Mesothelial cell of epicardium (in vitro differentiated cells): ENCODE data around the gene UBXN6. TPM values are rescaled to one million over a fixed set of nuclear protein-coding genes. Genes with fewer than 3 reads are reported as not detected.

Experiments used
- DNase-seq, 2 experiments: peaks; one replicate each; pipeline ENCODE4 v3.0.0; 2021; ENCODE audit warnings: low spot score in 2 of 2; ENCODE audit not compliant: unreplicated experiment in 2 of 2
- H3K27ac Mint-ChIP-seq: 2 replicates; pipeline ENCODE4 v1.8.0; 2021; ENCODE audit warnings: mixed read lengths
- H3K27me3 Mint-ChIP-seq: 2 replicates; pipeline ENCODE4 v1.8.0; 2021; ENCODE audit warnings: low read depth, mixed read lengths
- H3K36me3 Mint-ChIP-seq: 2 replicates; pipeline ENCODE4 v1.8.0; 2021; ENCODE audit warnings: mixed read lengths
- H3K4me1 Mint-ChIP-seq: 2 replicates; pipeline ENCODE4 v1.8.0; 2021; ENCODE audit warnings: mixed read lengths
- H3K4me3 Mint-ChIP-seq: 2 replicates; pipeline ENCODE4 v1.8.0; 2021; ENCODE audit warnings: mild to moderate bottlenecking, moderate library complexity, mixed read lengths
- H3K9me3 Mint-ChIP-seq: 2 replicates; pipeline ENCODE4 v1.8.0; 2021; ENCODE audit warnings: mixed read lengths
- total RNA-seq: library from RNA; stranded (reverse); gene quantifications from 3 replicates; pipeline ENCODE4 v1.2.1, GENCODE V29; 2021
- TF ChIP-seq, protein P1 (sequence below): fragments of 200-600 bp; sonication (generic); IDR thresholded peaks from one replicate; pipeline ENCODE4 v1.5.0; 2021; ENCODE audit warnings: antibody characterized with exemption; ENCODE audit not compliant: unreplicated experiment

The UBXN6 gene
- total RNA-seq, 1 donor from 2014 or later, result 71.0 TPM

DNA sequence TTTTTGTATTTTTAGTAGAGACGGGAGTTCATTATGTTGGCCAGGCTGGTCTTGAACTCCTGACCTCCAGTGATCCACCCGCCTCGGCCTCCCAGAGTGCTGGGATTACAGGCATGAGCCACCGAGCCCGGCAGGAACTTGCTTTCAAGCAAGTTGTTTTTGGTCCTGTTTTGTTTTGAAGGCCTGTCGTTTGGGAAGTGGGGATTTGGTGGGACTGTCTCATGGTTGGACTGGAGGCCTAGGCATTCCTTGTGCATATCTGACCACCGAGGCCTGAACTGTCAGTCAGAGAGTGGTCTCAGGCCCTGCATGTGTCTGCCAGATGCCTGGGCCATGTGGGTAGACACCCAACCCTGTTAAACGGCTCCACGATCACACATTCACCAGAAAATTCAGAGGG lies 26.3 kb downstream of the UBXN6 start:
- Mint-ChIP-seq H3K4me1 (no peaks in the 10 kb centered on the region), H3K27me3 (no peaks in the 10 kb centered on the region), H3K9me3 (no peaks in the 10 kb centered on the region), H3K27ac (no peak overlapping the region), H3K4me3 (no peak overlapping the region), H3K36me3 (peaks cover 36% of the 10 kb centered on the region)
- no peak for DNase-seq
- TF ChIP-seq, protein P1, sequence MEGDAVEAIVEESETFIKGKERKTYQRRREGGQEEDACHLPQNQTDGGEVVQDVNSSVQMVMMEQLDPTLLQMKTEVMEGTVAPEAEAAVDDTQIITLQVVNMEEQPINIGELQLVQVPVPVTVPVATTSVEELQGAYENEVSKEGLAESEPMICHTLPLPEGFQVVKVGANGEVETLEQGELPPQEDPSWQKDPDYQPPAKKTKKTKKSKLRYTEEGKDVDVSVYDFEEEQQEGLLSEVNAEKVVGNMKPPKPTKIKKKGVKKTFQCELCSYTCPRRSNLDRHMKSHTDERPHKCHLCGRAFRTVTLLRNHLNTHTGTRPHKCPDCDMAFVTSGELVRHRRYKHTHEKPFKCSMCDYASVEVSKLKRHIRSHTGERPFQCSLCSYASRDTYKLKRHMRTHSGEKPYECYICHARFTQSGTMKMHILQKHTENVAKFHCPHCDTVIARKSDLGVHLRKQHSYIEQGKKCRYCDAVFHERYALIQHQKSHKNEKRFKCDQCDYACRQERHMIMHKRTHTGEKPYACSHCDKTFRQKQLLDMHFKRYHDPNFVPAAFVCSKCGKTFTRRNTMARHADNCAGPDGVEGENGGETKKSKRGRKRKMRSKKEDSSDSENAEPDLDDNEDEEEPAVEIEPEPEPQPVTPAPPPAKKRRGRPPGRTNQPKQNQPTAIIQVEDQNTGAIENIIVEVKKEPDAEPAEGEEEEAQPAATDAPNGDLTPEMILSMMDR, result no peak

DNA sequence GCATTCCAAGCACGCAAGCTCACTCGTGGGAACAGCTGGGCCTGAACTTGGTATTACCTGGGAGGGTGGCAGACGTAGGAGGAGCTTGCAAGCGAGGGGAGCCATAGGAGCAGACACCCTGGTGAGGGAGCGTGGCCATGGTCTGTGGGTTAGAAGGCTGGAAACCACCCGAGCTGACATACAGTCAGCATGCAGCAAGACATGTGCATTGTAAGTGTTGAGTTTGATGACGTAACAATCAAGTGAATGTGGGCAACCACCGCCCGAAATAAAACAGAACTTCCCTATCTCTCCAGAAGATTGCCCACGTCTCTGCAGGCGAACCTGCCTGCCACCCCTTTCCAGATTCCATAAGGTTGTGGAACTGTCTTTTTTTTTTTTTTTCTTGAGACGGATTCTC lies 26.8 kb downstream of the UBXN6 start:
- TF ChIP-seq, protein P1, result no peak
- H3K27me3 Mint-ChIP-seq, result no peaks in the 10 kb centered on the region
- H3K4me1 Mint-ChIP-seq, result no peaks in the 10 kb centered on the region
- no peak overlapping the region for H3K4me3 Mint-ChIP-seq
- DNase-seq, result no peak
- no peaks in the 10 kb centered on the region for H3K9me3 Mint-ChIP-seq
- no peak overlapping the region for H3K27ac Mint-ChIP-seq
- H3K36me3 Mint-ChIP-seq, result peaks cover 38% of the 10 kb centered on the region

DNA sequence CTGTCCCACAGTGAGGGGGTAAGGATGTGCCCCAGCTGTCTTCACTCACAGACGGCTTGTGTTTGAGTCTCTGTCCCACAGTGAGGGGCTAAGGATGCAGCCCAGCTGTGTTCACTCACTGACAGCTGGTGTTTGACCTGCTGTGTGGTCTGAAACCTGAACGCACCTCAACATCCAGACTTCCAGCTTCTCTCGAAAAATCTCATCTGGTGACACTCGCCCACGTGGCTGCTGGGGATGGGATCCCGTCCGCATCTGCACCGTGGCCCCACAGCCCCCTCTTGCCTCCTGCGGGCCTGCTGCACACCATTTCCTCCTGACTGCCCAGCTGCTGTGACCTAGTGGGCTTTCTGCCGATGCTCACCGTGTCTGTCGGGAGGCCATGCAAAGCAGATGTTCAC lies 27.8 kb downstream of the UBXN6 start:
- TF ChIP-seq, protein P1, result no peak
- Mint-ChIP-seq H3K36me3 (peaks cover 39% of the 10 kb centered on the region), H3K27me3 (no peaks in the 10 kb centered on the region), H3K27ac (no peak overlapping the region), H3K4me3 (no peak overlapping the region), H3K4me1 (no peaks in the 10 kb centered on the region), H3K9me3 (no peaks in the 10 kb centered on the region)
- no peak for DNase-seq

DNA sequence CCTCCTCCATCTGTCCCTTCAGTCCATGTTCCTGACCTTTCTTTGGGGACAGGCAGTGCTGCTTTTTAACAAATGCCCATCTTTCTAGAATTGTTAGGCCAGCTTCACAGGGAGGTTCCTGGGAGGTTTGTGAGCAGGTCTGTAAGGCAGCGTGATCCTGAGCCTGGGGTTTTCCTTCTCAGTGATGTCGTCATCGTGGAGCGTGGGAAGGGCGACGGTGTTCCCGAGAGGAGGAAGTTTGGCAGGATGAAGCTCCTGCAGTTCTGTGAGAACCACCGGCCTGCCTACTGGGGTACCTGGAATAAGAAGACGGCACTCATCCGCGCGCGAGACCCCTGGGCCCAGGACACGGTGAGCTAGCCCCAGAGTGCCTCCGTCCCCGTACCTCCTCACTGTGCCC lies 28.3 kb downstream of the UBXN6 start:
- Mint-ChIP-seq H3K4me1 (no peaks in the 10 kb centered on the region), H3K36me3 (peaks cover 34% of the 10 kb centered on the region), H3K4me3 (no peak overlapping the region), H3K9me3 (no peaks in the 10 kb centered on the region), H3K27ac (no peak overlapping the region), H3K27me3 (no peaks in the 10 kb centered on the region)
- no peak for DNase-seq
- TF ChIP-seq, protein P1, result no peak

DNA sequence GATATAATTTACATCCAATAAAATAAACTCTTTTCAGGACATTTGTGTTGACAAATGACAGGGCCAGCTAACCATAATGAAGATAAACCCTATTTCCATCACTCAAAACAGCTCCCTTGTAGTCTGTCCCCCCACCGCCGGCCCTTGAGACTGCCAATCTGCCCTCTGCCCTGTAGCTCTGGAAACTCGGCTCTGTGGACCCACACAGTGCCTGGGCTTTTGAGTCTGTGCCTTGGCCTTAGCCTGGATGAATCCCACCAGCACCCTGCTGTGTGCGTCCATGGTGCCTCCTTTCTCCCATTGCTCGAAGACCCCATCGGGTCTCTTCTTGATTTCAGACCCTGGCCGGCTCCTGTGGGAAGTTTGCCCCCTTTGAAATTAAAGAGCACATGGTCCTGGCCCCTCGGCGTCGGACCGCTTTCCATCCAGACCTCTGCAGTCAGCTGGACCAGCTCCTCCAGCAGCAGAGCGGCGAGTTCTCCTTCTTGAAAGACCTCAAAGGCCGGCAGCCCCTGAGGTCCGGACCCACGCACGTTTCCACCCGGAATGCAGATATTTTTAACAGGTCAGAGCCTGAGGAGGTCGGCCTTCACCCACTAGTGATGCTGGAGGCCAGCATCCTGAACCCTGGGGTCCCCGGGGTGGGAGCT lies 29.1 kb downstream of the UBXN6 start:
- TF ChIP-seq, protein P1, result no peak
- Mint-ChIP-seq H3K4me3 (no peak overlapping the region), H3K36me3 (peaks cover 38% of the 10 kb centered on the region), H3K9me3 (no peaks in the 10 kb centered on the region), H3K4me1 (no peaks in the 10 kb centered on the region), H3K27me3 (no peaks in the 10 kb centered on the region), H3K27ac (no peak overlapping the region)
- DNase-seq, result no peak

DNA sequence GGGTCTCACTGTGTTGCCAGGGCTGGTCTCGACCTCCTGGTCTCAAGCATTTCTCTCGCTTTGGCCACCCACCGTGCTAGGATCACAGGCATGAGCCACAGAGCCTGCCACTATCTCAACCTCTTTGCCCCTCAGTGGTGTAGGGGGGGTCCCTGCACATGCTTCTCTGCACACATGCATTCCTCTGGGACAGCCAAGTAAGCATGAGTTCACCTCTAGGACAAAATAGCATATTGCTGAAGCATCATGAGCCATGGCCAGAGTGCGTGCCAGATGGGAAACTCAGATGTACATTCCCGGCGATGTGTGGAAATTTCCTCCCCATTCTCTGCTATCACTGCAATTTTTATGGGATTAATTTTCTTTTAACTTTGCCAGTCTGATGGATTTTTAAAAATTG lies 32.1 kb downstream of the UBXN6 start:
- Mint-ChIP-seq H3K27me3 (no peaks in the 10 kb centered on the region), H3K4me1 (no peaks in the 10 kb centered on the region), H3K9me3 (no peaks in the 10 kb centered on the region), H3K36me3 (peaks cover 24% of the 10 kb centered on the region), H3K4me3 (no peak overlapping the region), H3K27ac (no peak overlapping the region)
- TF ChIP-seq, protein P1, result no peak
- DNase-seq, result no peak
